ENCODE data around the gene CPNE5. TPM values are rescaled to one million over a fixed set of nuclear protein-coding genes. Genes with fewer than 3 reads are reported as not detected.

CPNE5 gene
- 1 to 10 TPM; 4.0 TPM for total RNA-seq

DNA sequence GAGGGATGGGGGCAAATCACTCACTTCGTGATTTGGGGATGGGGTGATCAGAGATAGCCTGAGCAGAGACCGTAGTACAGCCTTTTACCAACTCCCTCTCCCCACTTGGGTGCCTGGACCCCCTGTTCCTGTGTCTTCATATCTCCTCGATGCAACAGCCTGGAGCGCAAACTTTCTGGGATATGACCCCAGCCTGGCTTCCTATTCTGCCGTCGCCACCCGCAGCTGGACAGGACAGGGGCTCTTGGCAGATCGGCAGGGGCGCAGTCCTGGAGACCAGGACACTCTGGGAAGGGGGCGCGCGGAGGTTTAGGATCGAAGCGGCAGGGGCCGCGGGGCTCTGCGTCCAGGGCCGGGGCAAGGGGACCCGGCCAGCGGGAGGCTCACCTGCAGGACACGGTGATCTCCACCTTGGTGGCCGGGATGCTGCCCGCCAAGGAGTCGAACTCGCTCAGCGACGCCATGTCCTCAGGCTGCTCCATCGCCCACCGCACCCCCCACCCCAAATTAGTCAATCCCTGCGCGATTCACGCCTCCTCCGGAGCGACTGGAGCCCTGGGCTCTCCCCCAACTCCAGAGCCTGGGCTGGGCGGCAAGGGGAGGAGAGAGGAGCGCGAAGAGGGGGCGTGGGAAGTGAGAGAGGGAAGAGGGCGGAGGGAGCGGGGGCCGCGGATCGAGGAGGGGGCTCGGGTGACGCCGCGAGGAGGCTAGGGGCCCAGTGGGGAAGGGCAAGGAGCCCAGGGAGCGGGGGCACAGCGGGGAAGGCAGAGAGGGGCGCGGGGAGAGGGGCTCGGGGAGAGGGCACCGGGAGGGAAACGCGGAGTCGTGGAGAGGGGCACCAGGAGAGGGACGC lies at the start of gene CPNE5:
Gene CPNE5, minus strand, starts transcription at position 549 of the 853 bp plus-strand sequence. Its CDS starts 67 bp downstream, at position 482.
- H3K4me1 Mint-ChIP-seq, result peaks cover 14% of the 10 kb centered on the region
- ChIA-PET CTCF (interaction anchor here (1.0 kb wide), 1 partner anchor 179 kb away, joined by 4 read pairs; no protein-coding TSS in a partner anchor), POLR2A (no interaction called here)
- peak within 1 kb of the TSS; percentile 68 for H3K4me3 Mint-ChIP-seq
- no peaks in the 10 kb centered on the region for H3K36me3 Mint-ChIP-seq (ENCODE audit: low read depth)
- H3K27ac Mint-ChIP-seq, result no peak within 1 kb of the TSS
- no peaks in the 10 kb centered on the region for H3K9me3 Mint-ChIP-seq
- H3K27me3 Mint-ChIP-seq, result peaks cover 39% of the 10 kb centered on the region
- DNase-seq, result no peak

DNA sequence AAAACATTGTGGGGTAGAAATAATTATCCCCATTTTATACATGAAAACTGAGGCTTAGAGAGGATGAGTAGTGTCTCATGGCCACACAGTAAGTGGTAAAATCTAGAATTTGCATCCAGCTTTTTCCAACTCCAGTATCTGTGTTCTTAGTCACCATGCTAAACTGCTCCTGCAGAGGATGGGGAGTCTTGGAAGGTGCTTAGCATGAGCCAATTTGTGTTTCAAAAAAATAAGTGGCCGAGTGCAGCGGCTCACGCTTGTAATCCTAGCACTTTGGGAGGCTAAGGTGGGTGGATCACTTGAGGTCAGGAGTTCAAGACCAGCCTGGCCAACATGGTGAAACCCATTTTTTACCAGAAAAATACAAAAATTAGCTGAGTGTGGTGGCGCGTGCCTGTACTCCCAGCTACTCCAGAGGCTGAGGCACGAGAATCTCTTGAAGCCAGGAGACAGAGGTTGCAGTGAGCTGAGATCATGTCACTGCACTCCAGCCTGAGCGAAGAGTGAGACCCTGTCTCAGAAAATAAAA lies 48.9 kb upstream of the CPNE5 start:
- Mint-ChIP-seq H3K4me1 (peaks cover 36% of the 10 kb centered on the region), H3K4me3 (no peak overlapping the region), H3K36me3 (ENCODE audit: low read depth) (peaks cover 37% of the 10 kb centered on the region), H3K27me3 (no peaks in the 10 kb centered on the region), H3K27ac (no peak overlapping the region), H3K9me3 (no peaks in the 10 kb centered on the region)
- ChIA-PET CTCF (interaction anchor here (0.9 to 5.0 kb wide), 3 partner anchors 8 to 130 kb away, joined by 3 to 89 read pairs (median 4); partner anchors contain the start of gene PPIL1), POLR2A (interaction anchor here (2.0 to 6.2 kb wide), 3 partner anchors 13 to 98 kb away, joined by 6 to 48 read pairs (median 11); partner anchors contain the start of genes MTCH1 and PPIL1)
- no peak for DNase-seq

DNA sequence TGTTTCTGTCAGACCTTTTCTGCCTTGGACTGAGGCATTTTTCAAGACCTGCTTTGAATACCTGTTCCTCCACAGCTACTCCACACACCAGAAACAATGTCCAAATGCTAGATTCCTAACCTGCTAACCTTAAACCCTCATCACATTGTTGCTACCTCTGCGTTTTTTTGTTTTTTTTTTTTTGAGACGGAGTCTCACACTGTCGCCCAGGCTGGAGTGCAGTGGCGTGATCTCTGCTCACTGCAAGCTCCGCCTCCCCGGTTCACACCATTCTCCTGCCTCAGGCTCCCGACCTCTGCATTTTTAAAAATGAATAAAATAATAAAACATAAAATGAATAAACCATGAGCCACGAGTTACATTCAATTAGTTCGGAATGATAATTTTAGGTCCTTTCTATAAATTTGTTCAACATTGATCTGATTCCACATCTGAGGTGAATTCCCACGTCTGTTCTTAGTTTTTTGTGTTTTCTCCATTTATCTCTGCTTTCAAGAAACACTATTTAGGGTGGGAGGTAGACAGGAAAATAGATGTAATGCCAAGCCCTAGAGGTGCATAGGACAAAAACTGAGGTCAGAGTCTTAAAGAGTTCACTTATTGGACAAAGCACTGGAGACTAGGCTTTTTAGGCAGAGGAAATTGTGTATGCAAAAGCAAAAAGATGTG lies 47.8 kb upstream of the CPNE5 start:
- ChIA-PET POLR2A (interaction anchor here (1.0 to 6.2 kb wide), 3 partner anchors 12 to 91 kb away, joined by 3 to 48 read pairs (median 14); partner anchors contain the start of gene PPIL1), CTCF (interaction anchor here (0.6 to 5.7 kb wide), 3 partner anchors 13 to 132 kb away, joined by 3 to 127 read pairs (median 89); partner anchors contain the start of gene PPIL1)
- H3K27me3 Mint-ChIP-seq, result no peaks in the 10 kb centered on the region
- DNase-seq, result no peak
- H3K9me3 Mint-ChIP-seq, result no peaks in the 10 kb centered on the region
- peak overlapping the region; percentile 89 for H3K4me3 Mint-ChIP-seq
- peaks cover 36% of the 10 kb centered on the region for H3K4me1 Mint-ChIP-seq
- peak overlapping the region; percentile 74 for H3K27ac Mint-ChIP-seq
- peaks cover 32% of the 10 kb centered on the region for H3K36me3 Mint-ChIP-seq (ENCODE audit: low read depth)

GRCh38 chr6:36885461-36886401 lies 46.5 kb upstream of the CPNE5 start, which contains the start of gene C6orf89:
Gene C6orf89, plus strand, starts transcription at chr6:36885952. Its CDS starts 13,493 bp downstream, at chr6:36899445.
- POLR2A ChIA-PET, result interaction anchor here (1.0 to 6.2 kb wide), 18 partner anchors 9 to 548 kb away, joined by 3 to 48 read pairs (median 4); partner anchors contain the start of genes CMTR1, MTCH1, PPIL1 and TBC1D22B
- Mint-ChIP-seq H3K36me3 (ENCODE audit: low read depth) (peaks cover 21% of the 10 kb centered on the region), H3K4me1 (peaks cover 36% of the 10 kb centered on the region), H3K4me3 (peak within 1 kb of the TSS; percentile 89), H3K9me3 (no peaks in the 10 kb centered on the region), H3K27ac (peak within 1 kb of the TSS; percentile 76), H3K27me3 (no peaks in the 10 kb centered on the region)
- peak; percentile 98 for DNase-seq
- CTCF ChIA-PET, result interaction anchor here (0.6 to 5.7 kb wide), 36 partner anchors 9 to 472 kb away, joined by 3 to 127 read pairs (median 4); partner anchors contain the start of genes MTCH1, PI16, PPIL1 and TBC1D22B

DNA sequence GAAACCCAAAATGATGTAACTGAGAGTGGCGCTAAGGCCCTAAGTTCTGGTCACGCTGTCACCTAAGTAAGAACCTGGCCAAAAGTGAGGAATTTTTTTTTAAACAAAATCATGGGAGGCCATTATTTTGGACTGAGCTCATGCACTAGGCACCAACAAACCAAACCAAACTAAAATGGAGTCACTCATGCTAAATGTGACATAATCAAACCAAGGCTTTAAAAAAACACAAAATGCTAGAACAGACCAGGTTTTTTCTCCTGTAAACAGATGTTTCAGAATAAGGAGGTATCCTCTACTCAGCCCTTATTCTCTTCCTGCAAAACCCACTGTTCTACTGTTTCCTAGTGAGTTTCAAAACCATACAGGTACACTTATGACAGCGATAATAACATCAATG lies 45.4 kb upstream of the CPNE5 start:
- ChIA-PET CTCF (interaction anchor here (1.1 to 5.7 kb wide), 18 partner anchors 11 to 325 kb away, joined by 3 to 127 read pairs (median 6); partner anchors contain the start of genes MTCH1 and PPIL1), POLR2A (interaction anchor here (2.5 to 6.2 kb wide), 5 partner anchors 10 to 133 kb away, joined by 6 to 48 read pairs (median 14); partner anchors contain the start of genes MTCH1 and PPIL1)
- Mint-ChIP-seq H3K27ac (no peak overlapping the region), H3K4me1 (peaks cover 34% of the 10 kb centered on the region), H3K9me3 (no peaks in the 10 kb centered on the region), H3K4me3 (no peak overlapping the region), H3K27me3 (no peaks in the 10 kb centered on the region), H3K36me3 (ENCODE audit: low read depth) (peaks cover 17% of the 10 kb centered on the region)
- DNase-seq, result no peak

DNA sequence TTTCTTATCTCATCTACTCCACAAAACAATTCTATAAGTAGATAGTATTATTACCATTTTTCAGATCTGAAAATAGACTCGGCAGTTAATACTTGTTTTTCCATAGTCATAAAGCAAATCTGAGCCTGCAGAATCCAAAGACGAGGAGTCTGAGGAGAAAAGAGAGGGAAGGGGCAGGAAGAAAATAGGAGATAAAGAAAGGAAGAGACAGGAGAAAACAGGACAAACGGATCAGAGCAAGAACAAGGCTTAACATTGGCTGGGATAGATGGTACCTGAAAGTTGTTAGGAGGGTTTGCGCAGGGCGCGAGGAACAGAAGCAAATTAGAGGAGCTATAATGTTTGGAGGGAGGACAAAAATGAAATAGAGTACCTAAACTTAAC lies 36.0 kb upstream of the CPNE5 start:
- no peak for DNase-seq
- Mint-ChIP-seq H3K27me3 (no peaks in the 10 kb centered on the region), H3K27ac (peak overlapping the region; percentile 95), H3K9me3 (no peaks in the 10 kb centered on the region), H3K36me3 (ENCODE audit: low read depth) (peaks cover 23% of the 10 kb centered on the region), H3K4me1 (peaks cover 52% of the 10 kb centered on the region), H3K4me3 (peak overlapping the region; percentile 92)
- ChIA-PET CTCF (interaction anchor here (0.7 to 6.1 kb wide), 12 partner anchors 9 to 143 kb away, joined by 3 to 89 read pairs (median 6); partner anchors contain the start of gene C6orf89), POLR2A (interaction anchor here (0.6 to 3.6 kb wide), 26 partner anchors 9 to 558 kb away, joined by 3 to 48 read pairs (median 4); partner anchors contain the start of genes C6orf89, FGD2, MTCH1 and TBC1D22B)

GRCh38 chr6:36874443-36875249 lies 35.4 kb upstream of the CPNE5 start, which contains the start of gene PPIL1:
Gene PPIL1, minus strand, starts transcription at chr6:36874803. Its CDS starts 31 bp downstream, at chr6:36874772.
- H3K27me3 Mint-ChIP-seq, result no peaks in the 10 kb centered on the region
- H3K27ac Mint-ChIP-seq, result peak within 1 kb of the TSS; percentile 95
- H3K4me1 Mint-ChIP-seq, result peaks cover 57% of the 10 kb centered on the region
- ChIA-PET POLR2A (interaction anchor here (0.6 to 3.6 kb wide), 31 partner anchors 9 to 628 kb away, joined by 3 to 48 read pairs (median 4); partner anchors contain the start of genes C6orf89, FGD2, MTCH1 and PI16), CTCF (interaction anchor here (0.7 to 6.1 kb wide), 18 partner anchors 8 to 260 kb away, joined by 3 to 89 read pairs (median 6); partner anchors contain the start of gene C6orf89)
- H3K36me3 Mint-ChIP-seq (ENCODE audit: low read depth), result peaks cover 28% of the 10 kb centered on the region
- DNase-seq, result peak; percentile 83
- peak within 1 kb of the TSS; percentile 92 for H3K4me3 Mint-ChIP-seq
- no peaks in the 10 kb centered on the region for H3K9me3 Mint-ChIP-seq

DNA sequence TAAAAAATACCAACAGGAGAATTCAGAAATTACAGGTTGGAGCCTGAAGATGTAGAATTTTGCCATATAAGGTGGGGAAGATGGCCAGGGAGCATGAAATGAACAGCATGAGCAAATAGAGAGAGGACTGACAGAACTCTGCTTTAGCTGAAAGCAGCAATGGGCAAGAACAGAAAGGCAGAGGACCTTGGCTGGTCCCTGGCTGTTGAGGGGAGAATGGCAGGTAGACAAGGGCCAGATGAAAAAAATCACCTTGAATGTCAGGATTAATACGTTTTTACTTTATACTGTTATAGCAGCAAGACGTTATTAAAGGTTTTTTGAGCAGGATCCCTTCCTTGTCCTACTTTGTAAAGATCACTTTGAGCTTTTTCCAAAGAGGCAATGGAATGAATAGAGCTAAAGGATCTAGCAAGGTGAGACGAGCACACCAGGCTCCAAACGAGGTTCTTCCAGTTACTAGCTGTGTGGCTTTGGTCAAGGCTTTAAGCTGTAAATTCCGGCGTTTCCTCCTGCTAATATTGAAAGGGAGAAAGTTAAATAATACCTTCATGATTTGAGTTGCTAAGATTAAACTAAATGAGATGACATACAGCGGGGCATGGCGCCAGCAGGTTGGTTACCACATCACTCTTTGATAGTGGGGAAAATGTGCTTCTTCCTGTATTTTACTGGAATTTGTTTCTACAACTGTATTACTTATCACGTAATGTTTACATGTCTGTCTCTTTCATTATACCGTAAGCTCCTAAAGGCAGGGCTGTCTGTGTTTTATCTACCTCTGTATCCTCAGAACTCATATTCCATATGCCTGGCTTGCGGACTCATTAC lies 34.6 kb upstream of the CPNE5 start:
- no peak for DNase-seq
- Mint-ChIP-seq H3K4me3 (peak overlapping the region; percentile 92), H3K27ac (peak overlapping the region; percentile 95), H3K27me3 (no peaks in the 10 kb centered on the region), H3K36me3 (ENCODE audit: low read depth) (peaks cover 32% of the 10 kb centered on the region), H3K4me1 (peaks cover 62% of the 10 kb centered on the region), H3K9me3 (no peaks in the 10 kb centered on the region)
- CTCF ChIA-PET, result interaction anchor here (0.9 to 6.1 kb wide), 15 partner anchors 10 to 259 kb away, joined by 4 to 89 read pairs (median 7); partner anchors contain the start of gene C6orf89
- POLR2A ChIA-PET, result interaction anchor here (0.6 to 3.6 kb wide), 19 partner anchors 8 to 629 kb away, joined by 3 to 48 read pairs (median 6); partner anchors contain the start of genes C6orf89, MTCH1, PI16 and TBC1D22B

GRCh38 chr6:36873115-36873514 lies 33.9 kb upstream of the CPNE5 start:
- ChIA-PET POLR2A (interaction anchor here (0.6 to 3.6 kb wide), 13 partner anchors 9 to 630 kb away, joined by 3 to 48 read pairs (median 4); partner anchors contain the start of genes C6orf89 and CDKN1A), CTCF (interaction anchor here (1.1 to 6.1 kb wide), 10 partner anchors 9 to 258 kb away, joined by 4 to 89 read pairs (median 12); partner anchors contain the start of gene C6orf89)
- no peaks in the 10 kb centered on the region for H3K9me3 Mint-ChIP-seq
- H3K27ac Mint-ChIP-seq, result peak overlapping the region; percentile 95
- peaks cover 66% of the 10 kb centered on the region for H3K4me1 Mint-ChIP-seq
- H3K4me3 Mint-ChIP-seq, result peak overlapping the region; percentile 92
- no peaks in the 10 kb centered on the region for H3K27me3 Mint-ChIP-seq
- no peak for DNase-seq
- peaks cover 38% of the 10 kb centered on the region for H3K36me3 Mint-ChIP-seq (ENCODE audit: low read depth)

Data from activated CD4-positive, alpha-beta memory T cell treated with anti-CD3 and anti-CD28 coated beads, Interleukin-2, amount 10 ng/mL, durations not matched to agents 7 days and 5 days (primary cell).